GM18519 (cell line): ENCODE data around the gene RNF225.
"Not testable (repeated sequence)": the region's sequence is repeated elsewhere in the genome, so short reads cannot be mapped to it uniquely, and the experiment has no call there.

Experiments
- ATAC-seq: cut with Tn5 transposase; IDR thresholded peaks from one replicate; pipeline ENCODE4 v1.9.1; 2021; ENCODE audit warnings: mild to moderate bottlenecking, moderate library complexity; ENCODE audit not compliant: unreplicated experiment, low FRiP score

Gene RNF225

DNA sequence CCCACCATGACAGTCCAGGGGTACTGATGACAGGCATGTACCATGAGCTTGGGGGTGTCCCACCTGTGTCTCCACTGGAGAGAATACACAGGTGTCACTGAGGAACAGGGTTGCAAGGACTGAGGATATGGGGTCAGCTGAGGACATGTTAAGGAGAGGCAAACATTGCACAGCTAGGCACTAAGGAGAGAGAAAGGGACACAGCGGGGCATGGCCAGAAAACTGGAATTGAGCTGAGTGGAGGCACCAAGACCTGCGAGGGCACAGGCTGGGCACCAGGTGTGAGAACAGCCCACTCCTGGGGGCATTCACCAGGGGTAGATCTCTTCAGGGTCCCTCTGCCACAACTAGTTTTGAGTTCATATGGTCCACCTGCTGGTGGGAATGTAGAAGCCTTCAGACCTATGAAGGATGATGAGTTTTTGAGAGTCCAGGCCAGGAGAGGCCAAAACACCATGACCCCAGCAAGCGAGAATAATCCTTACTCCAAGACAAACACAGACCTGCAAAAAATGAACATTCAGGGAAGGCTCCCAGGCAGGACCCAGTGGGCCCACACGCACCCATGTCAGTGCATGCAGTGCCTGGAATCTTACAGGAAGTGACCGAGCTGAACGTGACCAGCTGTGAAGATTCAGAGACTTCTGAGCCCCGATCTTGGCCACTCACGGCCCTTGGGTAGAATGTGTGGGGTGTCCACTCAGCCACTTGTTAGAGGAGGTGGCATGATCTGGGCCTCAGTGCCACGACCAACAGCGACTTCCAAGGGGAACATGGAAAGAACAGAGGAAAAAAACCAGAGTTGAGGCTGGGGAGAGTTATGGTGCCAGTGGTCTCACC, 11.6 kb downstream of the RNF225 start:
- ATAC-seq = no peak

- ATAC-seq = no peak
These were observed 12.2 kb downstream of the RNF225 start for GRCh38 chr19:58407658-58408151.

DNA sequence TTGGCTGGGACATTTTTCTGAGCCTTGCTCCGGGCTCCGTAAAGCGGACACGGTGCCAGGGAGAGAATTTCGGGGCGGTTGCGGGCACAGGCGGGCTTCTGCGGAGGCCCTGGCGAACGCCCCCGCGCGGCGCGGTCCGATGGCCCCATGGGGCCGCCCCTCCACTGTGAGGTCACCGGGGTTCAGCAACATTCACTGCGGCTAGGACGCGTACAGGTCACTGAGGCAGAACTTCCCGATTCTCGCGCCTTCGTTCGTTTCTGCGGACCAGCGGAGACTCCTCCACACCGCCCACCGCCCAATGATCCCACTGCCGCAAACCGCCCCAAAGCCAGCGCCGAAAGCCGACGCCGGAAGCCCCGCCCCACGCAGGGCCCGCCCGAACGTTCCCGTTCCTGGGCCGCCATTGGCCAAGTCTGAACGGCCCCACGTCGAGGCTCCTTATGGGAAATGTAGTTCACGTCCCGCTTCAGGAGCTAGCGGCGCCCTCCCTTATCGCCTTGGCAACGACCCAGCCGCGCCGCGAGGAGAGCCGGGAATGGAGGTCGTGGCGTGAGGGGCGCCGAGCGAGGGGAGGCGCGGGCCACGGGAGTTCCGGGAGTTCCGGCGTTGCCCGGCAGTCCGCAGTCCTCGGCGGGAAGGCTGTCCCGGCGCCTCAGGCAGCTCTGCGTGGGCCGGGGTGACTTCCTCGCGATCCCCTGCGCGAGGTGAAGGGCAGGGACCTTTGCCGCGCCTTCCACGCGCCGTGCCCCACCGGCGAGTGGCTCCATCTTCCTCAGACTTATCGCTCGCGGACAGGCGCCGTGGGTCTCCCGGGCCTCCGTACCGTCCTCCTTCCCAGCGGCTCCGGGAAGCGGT, 12.9 kb downstream of the RNF225 start, which contains the start of gene ZNF584:
Gene ZNF584 (plus strand): TSS at position 498 of the 858 bp plus-strand sequence. CDS start 499 bp downstream, outside the sequence.
- peak; percentile 75 for ATAC-seq

GRCh38 chr19:58409010-58409790, 13.7 kb downstream of the RNF225 start:
- ATAC-seq = no peak

GRCh38 chr19:58416604-58417003, 21.1 kb downstream of the RNF225 start:
- ATAC-seq = no peak

DNA sequence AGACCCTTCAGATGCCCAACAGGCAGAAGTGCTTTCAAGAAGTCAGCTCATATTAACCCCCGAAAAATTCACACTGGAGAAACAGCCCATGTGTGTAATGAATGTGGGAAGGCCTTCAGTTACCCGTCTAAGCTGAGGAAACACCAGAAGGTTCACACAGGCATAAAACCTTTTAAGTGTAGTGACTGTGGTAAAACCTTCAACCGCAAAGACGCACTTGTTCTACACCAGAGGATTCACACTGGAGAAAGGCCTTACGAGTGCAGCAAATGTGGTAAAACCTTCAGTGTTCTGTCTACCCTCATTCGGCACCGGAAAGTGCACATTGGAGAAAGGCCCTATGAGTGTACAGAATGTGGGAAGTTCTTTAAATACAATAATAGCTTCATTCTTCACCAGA, 21.6 kb downstream of the RNF225 start:
- ATAC-seq = no peak

GRCh38 chr19:58428617-58429016, 33.2 kb downstream of the RNF225 start:
- no peak for ATAC-seq

- ATAC-seq = no peak
These were observed 34.3 kb downstream of the RNF225 start for GRCh38 chr19:58429745-58430144.

GRCh38 chr19:58434217-58434616, 38.8 kb downstream of the RNF225 start:
- ATAC-seq = no peak

DNA sequence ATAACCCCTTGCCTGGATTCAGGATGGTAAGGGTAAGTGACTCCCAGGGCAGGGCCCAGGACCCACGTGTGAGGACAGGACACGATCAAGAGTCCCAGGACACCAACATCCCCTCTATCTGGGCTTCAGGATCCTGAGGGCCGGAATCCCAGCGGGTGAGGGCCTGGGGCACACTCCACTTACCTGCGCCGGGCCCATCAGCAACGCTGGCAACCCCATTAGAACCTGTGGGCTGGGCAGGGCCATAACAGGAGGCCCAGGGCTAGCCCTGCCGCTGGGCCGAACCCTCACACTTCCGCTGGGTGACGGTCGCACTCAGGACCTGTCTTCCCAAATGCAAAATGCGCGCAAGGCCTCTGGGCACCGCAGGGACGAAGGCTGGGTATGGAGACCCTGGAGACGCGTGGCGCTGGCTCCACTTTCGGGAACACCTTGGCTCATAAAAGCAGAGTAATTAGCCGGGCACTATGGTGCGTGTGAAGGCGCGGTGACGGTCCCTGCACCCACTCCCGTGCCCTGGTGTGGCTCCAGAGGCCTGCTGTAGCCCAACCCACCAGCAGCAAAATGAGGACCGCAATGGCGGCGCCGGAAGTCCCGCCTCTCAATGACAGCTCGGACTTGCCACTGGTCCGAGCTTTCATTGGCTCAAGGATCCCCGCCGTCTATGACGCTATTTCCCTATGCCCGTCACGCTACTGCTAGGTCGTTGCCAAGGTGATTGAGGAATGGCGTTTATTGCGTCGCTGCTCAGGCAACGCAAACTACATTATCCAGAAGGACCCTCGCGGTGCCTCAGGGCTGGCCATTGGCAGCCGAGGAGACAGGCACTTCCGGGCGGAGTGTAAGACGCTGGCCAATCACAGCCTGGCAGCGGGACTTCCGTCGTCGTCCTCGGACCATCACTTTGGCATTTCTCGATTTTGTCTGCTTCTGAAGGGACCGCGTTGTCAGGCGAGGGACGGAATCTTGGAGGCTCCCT, 44.4 kb downstream of the RNF225 start, which contains the start of gene ZNF132:
Gene ZNF132 (minus strand): TSS at position 578 of the 979 bp plus-strand sequence. CDS start 332 bp downstream, at position 246.
- ATAC-seq = peak; percentile 89

- ATAC-seq = no peak
These were observed 45.1 kb downstream of the RNF225 start for GRCh38 chr19:58440556-58440955.

- not testable (repeated sequence) for ATAC-seq
These were observed 47.5 kb downstream of the RNF225 start for GRCh38 chr19:58442986-58443385.
